ENCODE results near the gene HS1BP3. TPM values are rescaled to one million over a fixed set of nuclear protein-coding genes. Genes with fewer than 3 reads are reported as not detected.
A peak's percentile ranks its signal among the peaks of the same experiment; 100 is the strongest.

HS1BP3 gene
- total RNA-seq, 1 donor, result 18.0 TPM

DNA sequence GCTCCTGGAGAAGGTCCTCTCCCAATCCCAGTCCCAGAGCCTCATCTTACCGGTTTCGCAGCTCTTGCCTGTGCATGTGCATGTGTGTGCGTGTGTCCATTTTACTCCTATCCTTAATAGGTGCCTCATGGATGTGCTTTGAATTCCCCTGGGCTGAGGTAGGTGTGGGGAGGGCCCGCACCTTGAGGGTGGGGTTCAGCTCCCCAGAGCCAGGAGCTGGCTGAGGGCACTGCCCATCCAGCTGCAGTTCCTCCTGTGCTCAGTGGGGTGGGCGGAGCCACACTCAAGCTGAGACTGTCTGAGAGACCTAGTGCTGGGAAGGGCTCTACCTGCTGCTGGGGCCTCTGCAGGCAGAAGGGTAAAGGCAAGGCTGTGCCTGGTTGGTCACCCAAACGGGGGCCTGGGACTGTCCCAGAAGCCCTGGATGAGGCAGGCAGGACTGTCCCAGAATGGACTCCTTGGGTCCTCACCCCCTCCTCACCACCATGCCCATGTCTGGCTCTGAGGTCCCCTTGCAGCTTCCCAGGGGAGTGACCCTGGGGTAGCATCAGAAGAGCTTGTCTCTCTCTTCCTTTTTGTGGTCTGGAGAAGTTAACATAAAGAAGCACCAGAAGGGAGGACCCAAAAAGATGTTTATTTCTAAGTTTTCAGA lies 24.9 kb upstream of the HS1BP3 start:
- peak in 1 of 3 donors; percentile 51 for DNase-seq (ENCODE audit: low read depth in 2 of 3, low spot score in 2 of 3)

DNA sequence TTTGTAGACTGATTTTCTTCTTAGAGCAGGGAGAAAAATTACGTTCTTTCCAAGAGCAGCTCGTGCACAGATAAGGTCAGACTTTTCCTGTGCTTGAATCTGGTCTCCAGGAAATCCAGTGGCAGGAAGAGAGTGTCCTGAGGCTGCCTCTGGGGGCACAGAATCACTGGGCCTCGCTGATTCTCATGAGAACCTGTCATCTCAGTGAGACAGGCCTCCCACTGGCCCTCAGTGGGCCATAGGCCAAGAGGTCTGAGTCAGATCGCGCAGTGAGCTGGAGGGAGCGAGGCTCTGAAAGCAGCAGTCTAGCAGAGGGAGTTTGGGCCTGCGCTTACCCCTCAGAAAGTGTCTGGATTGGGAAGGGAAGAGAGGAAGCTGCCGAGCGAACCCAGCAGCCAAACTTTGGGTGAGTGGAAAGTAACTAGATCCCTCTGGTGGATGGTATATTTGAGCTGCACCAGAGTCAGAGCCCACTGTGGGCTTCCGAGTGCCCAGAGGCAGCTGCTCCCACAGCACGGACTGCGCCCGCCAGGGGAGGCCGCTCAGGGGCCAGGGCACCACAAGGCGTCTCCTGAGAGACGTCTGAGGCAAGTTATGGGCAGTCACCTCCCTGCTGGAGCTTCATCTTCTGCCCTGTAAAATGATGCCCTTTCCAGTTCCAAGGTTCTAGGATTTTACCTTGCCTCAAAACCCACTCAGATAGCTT lies 24.2 kb upstream of the HS1BP3 start:
- DNase-seq (ENCODE audit: low read depth in 2 of 3, low spot score in 2 of 3), result no peak

DNA sequence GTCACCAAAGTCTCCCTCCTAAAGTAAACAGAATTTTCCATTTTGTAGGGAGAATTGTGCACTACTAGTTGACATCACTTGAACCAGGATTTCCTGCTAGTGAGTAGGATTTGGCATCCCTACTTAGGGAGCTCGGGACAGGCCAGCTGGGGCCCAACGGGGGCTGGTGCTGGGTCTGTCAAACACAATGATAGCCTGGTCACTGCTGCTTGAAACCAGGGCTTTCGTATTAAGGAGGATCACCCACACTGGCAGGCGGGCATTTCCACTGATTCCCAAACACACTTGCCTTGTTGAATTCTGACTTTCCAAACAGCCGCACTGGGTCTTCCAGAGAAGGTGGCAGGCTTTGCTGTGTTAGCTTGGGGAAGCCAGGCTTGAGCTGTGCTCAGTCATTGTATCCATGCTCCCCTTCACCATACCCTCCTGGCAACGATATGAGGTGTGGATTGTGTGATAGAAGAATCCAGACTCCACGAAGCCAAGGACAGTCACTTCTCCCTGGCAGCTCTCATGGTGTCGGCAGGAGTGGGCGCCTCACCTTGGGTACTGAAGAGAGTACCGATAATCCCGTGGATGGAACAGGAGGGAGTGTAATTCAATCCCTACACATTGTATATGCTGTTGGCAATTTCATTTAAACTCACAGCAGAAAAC lies 23.5 kb upstream of the HS1BP3 start:
- no peak for DNase-seq (ENCODE audit: low read depth in 2 of 3, low spot score in 2 of 3)

DNA sequence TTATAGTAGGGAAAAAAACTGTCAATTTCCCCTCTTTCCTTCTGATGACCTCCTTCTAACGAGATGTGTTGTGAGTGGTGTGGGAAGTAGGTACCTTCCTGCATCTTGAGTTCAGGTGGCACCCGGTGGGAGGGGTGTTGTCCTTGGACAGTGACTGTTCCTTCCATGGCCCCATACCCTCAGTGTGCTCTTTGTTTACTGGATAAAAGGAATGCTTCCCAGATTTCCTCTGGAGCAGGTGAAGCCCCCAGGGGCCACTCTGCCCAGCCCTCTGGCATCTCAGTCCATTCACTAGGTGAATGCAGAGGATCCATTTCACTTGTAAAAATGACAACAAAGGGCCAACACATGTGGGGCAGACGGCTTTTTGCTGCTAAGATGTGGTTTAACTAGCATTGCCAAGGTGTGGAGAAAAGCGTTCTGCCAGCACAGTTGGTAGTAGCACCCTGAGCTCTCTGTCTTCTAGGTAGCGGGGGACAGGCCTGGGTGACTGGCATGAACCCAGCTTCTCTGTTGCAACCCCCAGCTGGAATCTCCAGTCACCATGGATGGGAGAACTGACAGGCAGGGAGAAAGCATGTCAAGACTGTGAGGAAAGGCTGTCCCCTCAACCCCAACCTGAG lies 22.9 kb upstream of the HS1BP3 start:
- no peak for DNase-seq (ENCODE audit: low read depth in 2 of 3, low spot score in 2 of 3)

DNA sequence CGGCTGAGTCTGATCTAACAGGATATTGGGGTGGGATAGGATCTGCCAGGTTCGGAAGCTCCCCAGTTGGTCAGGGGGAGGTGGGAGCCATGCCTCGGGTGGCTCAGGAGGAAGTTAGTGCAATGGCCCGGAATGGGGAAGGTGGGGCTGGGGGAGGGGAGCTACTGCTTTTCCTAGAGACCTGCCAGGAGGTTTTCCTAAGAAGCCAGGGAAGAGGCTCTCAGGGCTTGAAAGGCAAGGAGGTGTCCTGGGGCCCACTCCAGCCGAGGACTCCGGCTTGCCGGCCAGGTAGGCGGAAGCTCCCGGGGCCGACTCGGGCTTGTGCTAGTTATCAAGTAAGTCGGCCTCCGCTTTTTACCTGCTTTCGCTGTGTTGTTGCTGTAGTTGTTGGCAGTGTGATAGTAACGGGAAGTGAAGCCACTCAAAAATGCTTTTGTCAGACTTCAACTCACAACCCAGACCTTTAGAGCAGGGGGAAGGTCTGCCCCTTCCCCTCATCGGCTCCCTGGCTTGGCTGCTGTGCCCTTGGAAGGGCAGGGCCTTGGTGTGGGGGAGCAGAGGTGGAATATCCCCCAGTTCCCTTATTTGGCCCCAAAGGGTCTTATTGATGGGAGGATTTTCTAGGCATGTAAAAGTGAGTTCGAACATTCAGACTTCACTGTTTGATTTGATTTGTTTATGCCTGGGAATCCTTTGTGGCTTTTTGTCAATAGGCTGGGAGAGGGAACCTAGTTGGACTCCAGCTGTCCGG lies 21.5 kb upstream of the HS1BP3 start:
- no peak for DNase-seq (ENCODE audit: low read depth in 2 of 3, low spot score in 2 of 3)

DNA sequence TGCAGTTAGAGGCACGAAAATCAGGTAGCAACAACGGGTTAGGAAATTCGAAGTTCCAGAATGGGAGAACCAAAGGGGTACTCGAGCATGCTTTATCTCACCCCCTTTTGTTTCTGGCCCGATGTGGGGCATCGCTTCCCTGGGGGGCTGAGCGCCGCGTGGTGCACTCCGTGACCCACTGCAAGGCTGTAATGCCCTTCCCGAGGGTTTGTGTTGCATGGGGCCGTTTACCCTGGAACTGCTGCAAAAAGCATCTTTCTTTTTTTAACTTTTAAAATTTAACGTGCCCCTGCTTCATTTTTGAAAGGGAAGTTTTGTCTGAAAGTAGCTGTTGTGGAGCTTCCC lies 20.8 kb upstream of the HS1BP3 start:
- no peak for DNase-seq (ENCODE audit: low read depth in 2 of 3, low spot score in 2 of 3)

DNA sequence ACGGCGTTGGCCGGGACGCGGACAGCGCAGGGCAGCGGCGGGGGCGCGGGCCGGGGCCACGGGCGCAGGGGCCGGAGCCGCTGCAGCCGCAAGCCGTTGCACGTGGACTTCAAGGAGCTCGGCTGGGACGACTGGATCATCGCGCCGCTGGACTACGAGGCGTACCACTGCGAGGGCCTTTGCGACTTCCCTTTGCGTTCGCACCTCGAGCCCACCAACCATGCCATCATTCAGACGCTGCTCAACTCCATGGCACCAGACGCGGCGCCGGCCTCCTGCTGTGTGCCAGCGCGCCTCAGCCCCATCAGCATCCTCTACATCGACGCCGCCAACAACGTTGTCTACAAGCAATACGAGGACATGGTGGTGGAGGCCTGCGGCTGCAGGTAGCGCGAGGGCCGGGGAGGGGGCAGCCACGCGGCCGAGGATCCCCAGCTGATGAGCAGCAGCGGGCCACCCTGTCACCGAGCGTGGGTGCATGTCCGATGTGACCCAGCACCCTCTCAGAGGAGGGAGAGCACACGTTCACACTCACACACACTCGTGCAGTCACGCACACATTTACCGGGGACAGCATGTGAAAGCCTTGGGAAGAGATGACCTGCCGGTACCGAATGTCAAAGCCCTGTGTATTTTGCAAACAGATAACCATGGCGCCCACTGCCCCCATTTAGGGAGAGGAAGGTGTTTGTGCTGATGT lies 20.3 kb upstream of the HS1BP3 start:
- no peak for DNase-seq (ENCODE audit: low read depth in 2 of 3, low spot score in 2 of 3)

DNA sequence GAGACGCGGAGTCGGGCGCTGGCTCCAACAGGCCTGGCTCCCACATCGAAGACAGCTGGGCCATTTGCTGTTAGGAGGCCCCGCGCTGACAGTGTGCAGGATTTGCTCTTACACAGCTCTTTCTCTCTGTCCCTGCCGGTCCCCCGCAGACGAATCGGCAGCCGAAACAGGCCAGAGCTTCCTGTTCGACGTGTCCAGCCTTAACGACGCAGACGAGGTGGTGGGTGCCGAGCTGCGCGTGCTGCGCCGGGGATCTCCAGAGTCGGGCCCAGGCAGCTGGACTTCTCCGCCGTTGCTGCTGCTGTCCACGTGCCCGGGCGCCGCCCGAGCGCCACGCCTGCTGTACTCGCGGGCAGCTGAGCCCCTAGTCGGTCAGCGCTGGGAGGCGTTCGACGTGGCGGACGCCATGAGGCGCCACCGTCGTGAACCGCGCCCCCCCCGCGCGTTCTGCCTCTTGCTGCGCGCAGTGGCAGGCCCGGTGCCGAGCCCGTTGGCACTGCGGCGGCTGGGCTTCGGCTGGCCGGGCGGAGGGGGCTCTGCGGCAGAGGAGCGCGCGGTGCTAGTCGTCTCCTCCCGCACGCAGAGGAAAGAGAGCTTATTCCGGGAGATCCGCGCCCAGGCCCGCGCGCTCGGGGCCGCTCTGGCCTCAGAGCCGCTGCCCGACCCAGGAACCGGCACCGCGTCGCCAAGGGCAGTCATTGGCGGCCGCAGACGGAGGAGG lies 19.6 kb upstream of the HS1BP3 start:
- no peak for DNase-seq (ENCODE audit: low read depth in 2 of 3, low spot score in 2 of 3)

DNA sequence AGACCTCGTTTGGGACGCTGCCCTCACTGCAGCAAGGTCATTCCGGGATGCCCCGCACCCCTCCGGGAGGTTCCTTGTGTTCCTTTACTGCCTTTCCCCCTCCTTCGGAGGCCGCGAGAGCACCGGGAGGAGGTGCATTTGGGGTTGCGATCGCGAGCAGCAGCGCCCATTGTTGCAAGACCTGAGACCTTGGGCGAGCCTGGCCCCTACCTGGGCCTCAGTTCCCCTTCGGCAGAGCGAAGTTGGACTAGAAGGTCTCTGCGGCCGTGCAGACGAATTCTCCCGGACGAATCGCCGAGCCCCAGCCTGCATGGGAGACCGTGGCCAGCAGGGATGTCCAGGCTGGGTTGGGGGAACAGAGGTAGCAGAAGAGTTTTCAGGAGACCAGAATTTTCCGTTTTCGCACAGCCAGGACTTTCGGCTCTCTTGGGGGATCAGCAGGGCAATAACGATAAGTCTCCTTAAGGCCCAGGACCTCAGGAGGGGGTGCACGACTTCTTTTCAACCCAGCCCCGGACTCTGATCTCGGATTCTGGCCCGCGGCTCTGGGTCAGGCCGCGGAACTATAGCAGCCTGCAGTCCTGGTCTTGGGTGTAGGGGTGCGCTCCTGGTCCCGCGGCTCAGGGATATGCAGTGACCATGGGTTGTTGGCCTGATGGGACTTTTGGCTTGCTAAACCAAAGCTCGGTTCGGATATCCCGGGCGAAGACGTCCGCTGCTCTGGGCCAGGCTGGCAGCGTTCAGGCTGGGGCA lies 18.8 kb upstream of the HS1BP3 start:
- DNase-seq (ENCODE audit: low read depth in 2 of 3, low spot score in 2 of 3), result no peak

DNA sequence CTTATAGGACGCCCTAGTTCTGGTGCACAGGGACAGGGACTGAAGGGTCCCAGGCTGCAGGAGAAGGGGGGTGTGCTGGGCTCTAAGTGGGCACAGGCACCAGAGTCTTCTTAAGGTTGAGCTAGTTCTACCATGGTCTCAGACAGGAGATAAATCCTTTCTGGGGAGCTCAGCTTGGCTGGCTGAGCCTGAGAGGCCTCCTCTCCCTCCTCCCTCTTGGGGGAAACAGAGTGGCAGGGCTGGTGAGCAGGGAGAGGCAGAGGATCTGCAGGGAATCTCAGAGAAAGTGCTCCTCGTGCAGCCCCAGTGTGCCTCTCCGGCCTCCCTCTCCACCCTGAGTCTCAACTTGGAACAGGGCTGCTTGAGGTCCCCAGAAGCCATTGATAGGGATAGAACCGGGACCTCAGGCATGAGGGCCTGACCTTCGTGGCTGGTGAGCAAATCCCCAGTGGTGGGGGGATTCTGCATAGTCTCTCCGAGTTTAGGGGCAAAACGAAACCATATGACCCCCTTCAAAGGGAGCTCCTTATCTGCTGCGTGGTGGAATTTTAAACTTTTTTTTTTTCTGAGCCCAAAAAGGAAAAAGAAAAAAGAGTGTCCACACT lies 18.1 kb upstream of the HS1BP3 start:
- DNase-seq (ENCODE audit: low read depth in 2 of 3, low spot score in 2 of 3), result no peak

DNA sequence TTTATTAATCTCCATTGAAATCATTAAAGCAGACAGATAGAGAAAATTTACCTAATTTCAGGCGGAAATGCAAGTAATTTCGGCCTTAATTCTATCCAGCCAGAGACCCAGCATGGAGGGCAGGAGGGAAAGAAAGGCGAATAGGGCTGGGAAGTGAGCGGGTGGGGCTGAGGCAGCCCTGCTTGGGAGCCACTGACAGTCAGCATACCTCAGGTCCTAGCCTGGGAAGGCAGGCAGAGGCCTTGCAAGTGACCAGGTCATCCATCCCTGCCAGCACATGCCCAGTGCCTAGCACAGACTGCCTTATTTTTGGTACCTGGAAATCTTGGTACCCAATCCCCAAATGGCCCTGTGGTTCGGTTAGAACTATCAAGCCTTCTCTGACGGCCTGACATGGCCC lies 17.6 kb upstream of the HS1BP3 start:
- DNase-seq (ENCODE audit: low read depth in 2 of 3, low spot score in 2 of 3), result no peak

DNA sequence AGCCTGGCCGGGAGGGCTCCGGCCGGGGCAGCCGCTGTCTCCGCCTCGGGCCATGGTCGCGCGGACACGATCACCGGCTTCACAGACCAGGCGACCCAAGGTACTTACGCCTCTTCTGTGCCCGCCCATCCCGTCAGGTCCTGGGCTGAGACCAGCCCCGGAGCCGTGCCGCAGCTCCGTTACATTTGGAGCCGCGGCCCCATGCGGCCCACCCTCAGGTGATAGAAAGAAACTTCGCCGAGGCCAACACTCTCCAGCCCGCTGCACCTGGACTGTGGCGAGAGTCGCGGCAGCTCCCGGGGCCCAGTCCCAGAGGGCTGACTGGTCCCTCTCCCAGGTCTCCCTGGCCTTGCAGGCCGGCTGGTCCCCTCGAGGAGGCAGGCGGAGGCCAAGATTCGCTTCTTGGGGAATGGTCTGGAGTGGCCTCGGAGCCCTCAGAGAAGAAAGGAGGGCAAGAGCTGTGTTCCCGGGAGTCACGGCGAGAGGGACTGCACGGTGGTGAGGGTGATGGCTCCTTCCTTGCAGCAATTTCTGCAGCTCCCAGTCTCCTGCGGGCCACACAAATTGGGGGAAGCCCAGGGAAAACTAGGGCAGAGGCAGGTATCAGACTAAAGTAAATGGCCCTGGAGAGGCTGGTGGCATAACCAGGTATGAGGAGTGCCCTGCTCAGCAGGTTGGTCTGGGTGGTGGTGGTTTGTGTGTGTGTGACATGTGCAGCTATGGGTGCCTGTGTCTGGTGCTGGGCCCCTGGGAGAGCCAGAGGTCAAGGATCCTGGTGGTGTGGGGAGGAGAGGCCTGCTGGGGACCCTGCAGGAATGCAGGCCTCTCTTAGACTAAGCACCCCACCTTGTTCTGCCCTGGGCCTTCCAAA lies 16.9 kb upstream of the HS1BP3 start:
- DNase-seq (ENCODE audit: low read depth in 2 of 3, low spot score in 2 of 3), result no peak

DNA sequence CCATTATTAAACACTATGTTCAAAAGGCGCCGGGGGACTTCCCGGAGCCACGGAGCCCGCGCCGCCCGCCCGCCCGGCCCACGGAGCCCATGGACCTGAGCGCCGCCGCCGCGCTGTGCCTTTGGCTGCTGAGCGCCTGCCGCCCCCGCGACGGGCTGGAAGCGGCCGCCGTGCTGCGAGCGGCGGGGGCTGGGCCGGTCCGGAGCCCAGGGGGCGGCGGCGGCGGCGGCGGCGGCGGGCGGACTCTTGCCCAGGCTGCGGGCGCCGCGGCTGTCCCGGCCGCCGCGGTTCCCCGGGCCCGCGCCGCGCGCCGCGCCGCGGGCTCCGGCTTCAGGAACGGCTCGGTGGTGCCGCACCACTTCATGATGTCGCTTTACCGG lies 16.2 kb upstream of the HS1BP3 start:
- DNase-seq (ENCODE audit: low read depth in 2 of 3, low spot score in 2 of 3), result no peak

DNA sequence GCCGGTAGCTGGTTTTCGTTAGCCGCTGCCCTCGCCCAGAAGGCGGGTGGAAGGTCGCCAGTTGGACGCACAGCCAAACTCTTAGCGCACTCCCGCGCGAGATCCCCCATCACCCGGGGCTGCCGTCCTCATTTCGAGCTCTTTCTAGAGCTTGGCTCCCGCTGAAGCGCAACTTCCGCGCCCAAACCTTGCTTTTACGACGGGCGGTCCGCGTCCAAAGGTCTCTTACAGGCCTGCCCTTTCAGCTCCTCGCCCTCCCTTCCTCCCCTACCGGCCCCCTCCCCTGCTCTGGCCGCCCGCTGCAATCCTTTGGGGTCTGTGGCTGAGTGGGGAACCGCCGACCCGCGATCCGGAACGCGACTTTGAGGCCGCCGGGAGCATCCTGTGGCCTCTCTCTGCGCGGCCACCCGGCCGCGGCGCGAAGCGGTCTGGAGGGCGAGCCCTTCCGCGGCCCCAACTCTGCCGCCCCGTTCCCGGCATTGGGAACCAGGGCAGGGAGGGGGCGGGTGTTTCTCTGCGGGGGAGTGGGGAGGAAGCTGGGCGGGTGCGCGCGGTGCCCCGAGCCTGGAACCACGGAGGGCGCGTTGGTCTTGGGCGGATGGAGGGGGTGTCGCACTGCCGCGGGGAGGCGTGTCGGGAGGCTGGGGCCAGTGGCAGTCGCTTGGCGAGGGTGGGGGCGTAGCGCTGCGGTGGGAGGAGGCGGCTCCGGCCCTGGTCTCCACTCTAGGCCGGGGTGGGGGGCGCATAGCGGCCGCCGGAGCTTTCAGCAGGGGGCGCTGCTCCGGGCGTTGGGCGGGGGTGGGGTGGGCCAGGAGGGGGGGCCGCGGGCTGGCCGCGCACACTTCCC lies 15.6 kb upstream of the HS1BP3 start, which contains the start of gene GDF7:
Gene GDF7, plus strand, starts transcription at position 841 of the 847 bp plus-strand sequence. CDS start 96 bp downstream, outside the sequence.
- peak in 2 of 3 donors; percentile 54 to 63 for DNase-seq (ENCODE audit: low read depth in 2 of 3, low spot score in 2 of 3)

DNA sequence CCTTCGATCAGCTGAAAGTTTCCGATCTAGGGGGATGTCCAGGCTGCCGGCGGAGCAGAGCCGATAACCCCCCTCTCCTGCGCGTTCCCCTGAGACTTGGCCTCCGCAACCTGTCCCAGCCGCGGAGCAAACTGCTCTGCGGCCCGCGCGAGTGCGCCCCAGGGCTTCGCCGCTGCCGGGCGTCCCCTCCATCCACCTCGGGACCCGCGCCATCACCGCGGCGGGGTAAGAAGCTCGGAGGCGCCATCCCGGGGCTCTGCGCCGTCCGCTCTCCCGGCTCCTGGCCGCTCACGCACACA lies 15.1 kb upstream of the HS1BP3 start:
- DNase-seq (ENCODE audit: low read depth in 2 of 3, low spot score in 2 of 3), result no peak

DNA sequence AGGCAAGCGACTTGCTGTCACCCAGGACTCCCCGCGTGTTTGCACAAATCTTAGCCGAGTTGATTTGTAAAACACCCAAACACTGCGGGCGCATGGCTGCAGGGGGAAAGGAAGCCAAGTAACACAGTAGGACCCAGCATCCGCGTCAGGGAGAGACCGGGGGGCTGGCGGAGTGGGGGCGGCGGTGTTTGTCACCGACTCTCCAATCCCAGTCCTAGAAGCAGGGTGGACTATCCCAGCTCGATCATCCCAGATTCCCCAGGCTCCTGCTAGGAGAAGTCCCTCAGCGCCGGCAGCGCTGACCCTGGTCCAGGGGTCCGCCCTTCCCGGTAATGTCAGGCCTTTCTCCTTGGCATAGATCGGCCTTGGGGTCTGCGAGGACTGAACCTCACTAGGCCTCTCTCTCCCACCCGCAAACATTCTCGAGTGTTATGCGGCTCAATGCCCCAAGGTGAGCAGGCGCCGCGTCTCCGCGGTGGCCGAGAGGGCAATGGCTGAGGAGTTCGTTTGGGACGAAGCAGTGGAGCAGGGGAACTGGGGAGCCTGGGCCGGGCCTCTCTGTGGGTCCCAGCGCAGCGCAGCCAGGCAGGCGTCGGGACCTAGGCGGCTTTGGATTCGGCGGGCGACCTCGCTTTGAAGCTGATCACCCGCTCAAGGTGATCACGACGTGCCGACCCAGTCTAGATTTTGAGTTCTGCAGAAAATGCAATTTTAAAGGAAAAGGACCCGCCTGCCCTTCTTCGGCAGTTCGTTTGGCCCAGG lies 14.5 kb upstream of the HS1BP3 start:
- DNase-seq (ENCODE audit: low read depth in 2 of 3, low spot score in 2 of 3), result no peak
